Measurements from ENCODE around the gene EML3. TPM values are rescaled to one million over a fixed set of nuclear protein-coding genes. Genes with fewer than 3 reads are reported as not detected.

EML3 gene
- total and polyA plus RNA-seq, 2 of the 13 experiments (the other 11 are each of a cell fraction or from before 2014, with no cell fraction given) = 10.6 to 12.3 TPM

GRCh38 chr11:62627713-62628112, 15.1 kb upstream of the EML3 start (continued):
- TF ChIP-seq AGO2 (optimal IDR thresholded peaks at IDR 0.05; ENCODE audit: low read depth, low read length) = no peak

- Histone ChIP-seq H3K4me3 (replicated peaks in 1 of 3; ENCODE audit: insufficient read depth in 1 of 3, low read depth in 2 of 3, low read length in 3 of 3) (0 out of 6 replicates have a peak overlapping the region, but pooled peaks of 2 of the 3 experiments have one; percentile 29 to 90), H3K27ac (ENCODE audit: extremely low read length, insufficient read depth, low read length) (peak overlapping the region; percentile 64), H3K79me2 (ENCODE audit: insufficient read depth, low read length) (peaks cover 4% of the 10 kb centered on the region), H3K4me2 (ENCODE audit: low read depth, low read length) (peak overlapping the region; percentile 93), H3K4me1 (ENCODE audit: insufficient read depth, low read length) (peaks cover 21% of the 10 kb centered on the region), H3K9ac (ENCODE audit: insufficient read depth, low read depth, low read length) (peak overlapping the region; percentile 44), H4K20me1 (ENCODE audit: insufficient read depth, low read length) (no peaks in the 10 kb centered on the region), H3K36me3 (replicated peaks in 1 of 2; ENCODE audit: control insufficient read depth in 1 of 2, insufficient read depth in 2 of 2, low read length in 2 of 2) (peaks cover 14 to 26% of the 10 kb centered on the region in 2 experiments), H3K27me3 (ENCODE audit: control insufficient read depth in 1 of 2, insufficient read depth in 2 of 2, low read length in 2 of 2) (no peaks in the 10 kb centered on the region; a peak in 1 of 5 replicates), H2AFZ (ENCODE audit: low read length) (no peak overlapping the region), H3K9me3 (ENCODE audit: low read length) (no peaks in the 10 kb centered on the region)
- DNase-seq (ENCODE audit: low spot score) (no peak), ATAC-seq (no peak), FAIRE-seq (no peak)
- TF ChIP-seq ZNF337 (CRISPR knock-in tag; IDR thresholded peaks at IDR 0.05; ENCODE audit: borderline replicate concordance, low read depth) (no peak), SNAPC5 (CRISPR knock-in tag; IDR thresholded peaks at IDR 0.05; ENCODE audit: borderline replicate concordance) (no peak), ZNF850 (CRISPR knock-in tag; conservative IDR thresholded peaks at IDR 0.05) (0 out of 2 replicates have a peak, but pooled peaks have one; percentile 3), ZNF878 (CRISPR knock-in tag; IDR thresholded peaks at IDR 0.05) (0 out of 2 replicates have a peak, but pooled peaks have one; percentile 18), ZNF770 (CRISPR knock-in tag; IDR thresholded peaks at IDR 0.05) (0 out of 2 replicates have a peak, but pooled peaks have one; percentile 23), ARID2 (CRISPR knock-in tag; IDR thresholded peaks at IDR 0.05; ENCODE audit: borderline replicate concordance) (peak; percentile 9; the same call in 1 of the 2 replicates)
- CTCF ChIA-PET (ENCODE audit: low intra/inter-chr PET ratio, low total read pairs) = interaction anchor here (0.7 to 1.9 kb wide), 2 partner anchors 10 to 106 kb away, joined by 4 to 6 read pairs; partner anchors contain the start of genes EML3 and ROM1
- BruUV-seq (replicated peaks) = no TSS peak
- POLR2A ChIA-PET = interaction anchor here (0.7 to 4.5 kb wide), 21 partner anchors 9 to 234 kb away, joined by 3 to 80 read pairs (median 8); partner anchors contain the start of genes C11orf98, CSKMT, EEF1G and EML3
- WGBS (ENCODE audit: low lambda C conversion rate) = 97% methylated on average over 7 of the region's 7 CpGs
- intact Hi-C loops (cut with micrococcal nuclease; ENCODE audit: unreplicated experiment) (no loop called here), in situ Hi-C loops (cut with HindIII; ENCODE audit: extremely low pct_ligation_motif_present, low pct_unique_long_range_greater_than_20kb) (no loop called here)
Measured at GRCh38 chr11:62622476-62623089, 10.0 kb upstream of the EML3 start.

Data from HepG2 (cell line).